IMR-90 (cell line): ENCODE results near the gene GPSM3. TPM values are rescaled to one million over a fixed set of nuclear protein-coding genes. Genes with fewer than 3 reads are reported as not detected.

Experiments used
- ATAC-seq: fragments of 200-7000 bp; cut with Tn5 transposase; 2 replicates; pipeline ENCODE4 v1.9.1; 2020; ENCODE audit warnings: low read depth, mild to moderate bottlenecking, moderate library complexity
- Bru-seq: library from RNA; stranded (reverse); fragments of 400-500 nt; gene quantifications from one replicate; lab custom pipeline; 2021; lab: Mats Ljungman, UMichigan
- BruChase-seq, 2 experiments: library from RNA; stranded (reverse); fragments of 400-500 nt; gene quantifications; one replicate each; lab custom pipeline; 2021; lab: Mats Ljungman, UMichigan
- BruUV-seq: library from RNA; stranded (reverse); fragments of 400-500 nt; replicated peaks from 2 replicates; lab custom pipeline; 2021; lab: Mats Ljungman, UMichigan
- CTCF ChIA-PET: fragments of 300-600 bp; formaldehyde crosslinking; extraction: SDS; loops from one replicate; lab custom pipeline; 2021; ENCODE audit warnings: antibody characterized with exemption; lab: Yijun Ruan, JAX
- POLR2A ChIA-PET: fragments of 300-600 bp; sonication (Branson Sonifier 250); formaldehyde crosslinking; loops from one replicate; lab custom pipeline; 2022; ENCODE audit warnings: antibody characterized with exemption; ENCODE audit not compliant: unreplicated experiment; lab: Charles Lee
- DNase-seq: peaks from one replicate; pipeline ENCODE4 v3.0.0; 2013
- H2AFZ ChIP-seq: replicated peaks from 2 replicates; pipeline ENCODE3; 2013; ENCODE audit warnings: low read length, mild to moderate bottlenecking; ENCODE audit not compliant: poor library complexity
- H2AK5ac ChIP-seq: 2 replicates; pipeline ENCODE4 v1.6.1; 2013; ENCODE audit warnings: low read depth, low read length, inconsistent platforms
- H2AK9ac ChIP-seq: replicated peaks from 2 replicates; pipeline ENCODE3; 2013; ENCODE audit warnings: mild to moderate bottlenecking, low read depth, low read length, moderate library complexity; ENCODE audit not compliant: poor library complexity
- H2BK120ac ChIP-seq: 2 replicates; pipeline ENCODE4 v1.6.1; 2013; ENCODE audit warnings: low read depth, low read length, inconsistent platforms
- H2BK15ac ChIP-seq: 3 replicates; pipeline ENCODE4 v1.6.1; 2013; ENCODE audit warnings: low read depth, low read length, inconsistent platforms
- H2BK20ac ChIP-seq: 2 replicates; pipeline ENCODE4 v1.6.1; 2013; ENCODE audit warnings: low read depth, mild to moderate bottlenecking, inconsistent platforms, low read length, moderate library complexity
- H2BK5ac ChIP-seq: 2 replicates; pipeline ENCODE4 v1.6.1; 2013; ENCODE audit warnings: mild to moderate bottlenecking, low read depth, low read length, inconsistent platforms; ENCODE audit not compliant: poor library complexity, severe bottlenecking
- H3K14ac ChIP-seq: replicated peaks from 2 replicates; pipeline ENCODE4 v1.6.1; 2013; ENCODE audit warnings: low read depth, low read length, inconsistent platforms
- H3K18ac ChIP-seq: 2 replicates; pipeline ENCODE4 v1.6.1; 2013; ENCODE audit warnings: low read depth, low read length, control low read depth
- H3K23ac ChIP-seq: 2 replicates; pipeline ENCODE4 v1.6.1; 2013; ENCODE audit warnings: low read depth, low read length, inconsistent platforms
- H3K27ac ChIP-seq: 2 replicates; pipeline ENCODE4 v1.5.1; 2013; ENCODE audit warnings: mild to moderate bottlenecking, control low read depth, low read length; ENCODE audit not compliant: insufficient read depth
- H3K27me3 ChIP-seq: 2 replicates; pipeline ENCODE4 v1.6.1; 2013; ENCODE audit warnings: low read length; ENCODE audit not compliant: control insufficient read depth, insufficient read depth
- H3K36me3 ChIP-seq: 2 replicates; pipeline ENCODE4 v1.6.1; 2013; ENCODE audit warnings: low read length, mixed read lengths; ENCODE audit not compliant: control insufficient read depth, insufficient read depth
- H3K4ac ChIP-seq: 2 replicates; pipeline ENCODE4 v1.6.1; 2013; ENCODE audit warnings: low read depth, low read length, inconsistent platforms
- H3K4me1 ChIP-seq: 2 replicates; pipeline ENCODE4 v1.6.1; 2013; ENCODE audit warnings: low read length, mixed read lengths; ENCODE audit not compliant: control insufficient read depth, insufficient read depth
- H3K4me2 ChIP-seq: 2 replicates; pipeline ENCODE4 v1.6.1; 2013; ENCODE audit warnings: low read depth, mild to moderate bottlenecking, control low read depth, low read length, moderate library complexity
- H3K4me3 ChIP-seq: 2 replicates; pipeline ENCODE4 v1.5.1; 2013; ENCODE audit warnings: low read depth, mild to moderate bottlenecking, control low read depth, low read length, moderate library complexity; ENCODE audit not compliant: insufficient read depth
- H3K56ac ChIP-seq: 2 replicates; pipeline ENCODE4 v1.6.1; 2013; ENCODE audit warnings: low read length, inconsistent platforms; ENCODE audit not compliant: insufficient read depth; ENCODE audit errors: extremely low read depth
- H3K79me1 ChIP-seq, 2 experiments: 2 replicates each; pipeline ENCODE4 v1.6.1; 2013; ENCODE audit warnings: low read length in 2 of 2, inconsistent platforms in 1 of 2, low read depth in 1 of 2
- H3K9ac ChIP-seq: 2 replicates; pipeline ENCODE4 v1.6.1; 2013; ENCODE audit warnings: low read depth, low read length, control low read depth
- H3K9me1 ChIP-seq: 2 replicates; pipeline ENCODE4 v1.6.1; 2013; ENCODE audit warnings: low read length, inconsistent platforms; ENCODE audit not compliant: insufficient read depth
- H3K9me3 ChIP-seq: 2 replicates; pipeline ENCODE4 v1.6.1; 2013; ENCODE audit warnings: low read length; ENCODE audit not compliant: control insufficient read depth, insufficient read depth
- H4K20me1 ChIP-seq: 2 replicates; pipeline ENCODE4 v1.6.1; 2013; ENCODE audit warnings: low read length, inconsistent platforms; ENCODE audit not compliant: insufficient read depth
- H4K5ac ChIP-seq: 2 replicates; pipeline ENCODE4 v1.6.1; 2013; ENCODE audit warnings: mild to moderate bottlenecking, low read depth, low read length, control low read depth
- H4K8ac ChIP-seq, 2 experiments: 2 replicates each; pipeline ENCODE4 v1.6.1; 2013; ENCODE audit warnings: low read depth in 2 of 2, low read length in 2 of 2, control low read depth in 1 of 2, inconsistent platforms in 1 of 2
- H4K91ac ChIP-seq: 2 replicates; pipeline ENCODE4 v1.6.1; 2013; ENCODE audit warnings: low read depth, low read length, inconsistent platforms; ENCODE audit not compliant: insufficient read depth
- BHLHE40 ChIP-seq: fragments of 150-350 bp; IDR thresholded peaks from 2 replicates; pipeline ENCODE4 v1.6.1; 2016; ENCODE audit warnings: mild to moderate bottlenecking, low read depth, low read length
- CEBPB ChIP-seq: IDR thresholded peaks from 2 replicates; pipeline ENCODE4 v1.6.1; 2012; ENCODE audit warnings: low read depth, low read length, improper control_type of control experiment
- FOS ChIP-seq: fragments of 150-350 bp; IDR thresholded peaks from 2 replicates; pipeline ENCODE4 v1.6.1; 2016; ENCODE audit warnings: low read depth, low read length
- MAZ ChIP-seq: IDR thresholded peaks from 2 replicates; pipeline ENCODE4 v1.6.1; 2012; ENCODE audit warnings: low read depth, mild to moderate bottlenecking, low read length, improper control_type of control experiment, moderate library complexity, borderline replicate concordance
- MXI1 ChIP-seq: IDR thresholded peaks from 2 replicates; pipeline ENCODE4 v1.6.1; 2012; ENCODE audit warnings: low read depth, mild to moderate bottlenecking, low read length, moderate library complexity, borderline replicate concordance
- POLR2A ChIP-seq: IDR thresholded peaks from 2 replicates; pipeline ENCODE4 v1.6.1; 2012; ENCODE audit warnings: mild to moderate bottlenecking, low read depth, low read length
- RAD21 ChIP-seq: IDR thresholded peaks from 2 replicates; pipeline ENCODE4 v1.6.1; 2012; ENCODE audit warnings: low read length, improper control_type of control experiment
- WGBS, 2 experiments: methylation state at CpG; one replicate each; pipeline versions ENCODE4 v1.1.5 to v1.1.7; 2013; ENCODE audit warnings: missing lambda C conversion rate in 2 of 2; ENCODE audit not compliant: insufficient read length in 1 of 2; ENCODE audit errors: extremely low coverage in 2 of 2; 5-methylcytosine and 5-hydroxymethylcytosine counted together
- dilution Hi-C: fragments of 300-500 bp; cut with HindIII; formaldehyde crosslinking; loops from one replicate; pipeline ENCODE4 v1.14.3; 2018; ENCODE audit warnings: low sequenced_read_pairs; ENCODE audit not compliant: unreplicated experiment
- in situ Hi-C: fragments of 300-500 bp; cut with MboI; formaldehyde crosslinking; loops from 3 replicates; pipeline ENCODE4 v1.14.3; 2019; ENCODE audit warnings: low sequenced_read_pairs, inconsistent platforms, mixed read lengths
- intact Hi-C: fragments of 100-400 bp; cut with micrococcal nuclease; formaldehyde crosslinking; loops from 2 replicates; pipeline ENCODE4 v1.10.0; 2022
- long read RNA-seq: library from polyadenylated mRNA; unstranded; transcript quantifications from one replicate; pipeline ENCODE4 v2.0.0, GENCODE V29; 2021; ENCODE audit not compliant: unreplicated experiment
- polyA plus RNA-seq, 3 experiments: library from polyadenylated mRNA; depleted of rRNA; stranded (reverse); fragments of >200 nt; gene quantifications; 2 replicates each; pipeline ENCODE4 v1.2.3, GENCODE V29; 2012; ENCODE audit warnings: low replicate concordance in 1 of 3
- total RNA-seq: library from RNA; depleted of rRNA; stranded (reverse); fragments of >200 nt; gene quantifications from 2 replicates; pipeline ENCODE4 v1.2.3, GENCODE V29; 2012; rRNA removed
- TF ChIP-seq, protein P1 (sequence below): fragments of 150-350 bp; IDR thresholded peaks from 2 replicates; pipeline ENCODE4 v1.6.1; 2016; ENCODE audit warnings: low read depth, mild to moderate bottlenecking, low read length, moderate library complexity, borderline replicate concordance
- TF ChIP-seq, protein P2 (sequence below): conservative IDR thresholded peaks from 2 replicates; pipeline ENCODE4 v1.5.1; 2012; ENCODE audit warnings: mild to moderate bottlenecking, low read depth, low read length, improper control_type of control experiment

GPSM3 gene, protein sequence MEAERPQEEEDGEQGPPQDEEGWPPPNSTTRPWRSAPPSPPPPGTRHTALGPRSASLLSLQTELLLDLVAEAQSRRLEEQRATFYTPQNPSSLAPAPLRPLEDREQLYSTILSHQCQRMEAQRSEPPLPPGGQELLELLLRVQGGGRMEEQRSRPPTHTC
- total RNA-seq, result 3.0 and 3.9 TPM in 2 replicates
- polyA plus RNA-seq (2012; rRNA removed), result 9.8 and 12.2 TPM in 2 replicates
- polyA plus RNA-seq (2012; cell fraction: cytosol; rRNA removed), result 6.9 and 7.5 TPM in 2 replicates
- 6.9 and 8.2 TPM in 2 replicates for polyA plus RNA-seq (2012; cell fraction: nucleus; rRNA removed; ENCODE audit: low replicate concordance)
- percentile 34 among the genes with signal in this experiment for Bru-seq, nascent RNA
- percentile 39 among the genes with signal in this experiment for BruChase-seq, experiment 1, labeled RNA remaining after a 6-hour chase
- percentile 23 among the genes with signal in this experiment for BruChase-seq, experiment 2, labeled RNA remaining after a 2-hour chase
- long read RNA-seq, partial matches to known transcripts, result 6 of 9 reads
- long read RNA-seq, other reads (novel, unspliced or antisense), result 0 of 9 reads

DNA sequence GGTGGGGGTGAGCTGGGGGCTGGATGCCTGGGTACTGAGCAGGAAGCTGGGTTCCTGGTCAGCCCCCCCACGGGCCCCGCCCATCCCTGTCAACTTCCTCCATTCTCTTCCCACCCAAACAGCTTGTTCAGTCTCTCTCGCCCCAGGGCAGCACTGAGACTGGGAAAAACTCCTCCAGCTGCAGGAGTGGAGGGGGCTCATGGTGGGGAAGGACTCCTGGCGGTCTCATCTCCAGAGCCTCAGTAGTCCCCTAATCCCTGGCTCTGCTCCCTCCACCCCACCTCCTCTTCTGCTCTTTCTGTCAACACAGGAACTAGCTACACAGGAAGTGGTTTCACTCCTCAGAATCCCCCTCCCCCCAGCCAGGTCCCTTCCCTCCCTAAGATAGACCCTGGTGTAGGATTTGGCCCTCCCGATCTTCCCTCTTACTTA is at the start of gene GPSM3:
Gene GPSM3 (minus strand): TSS at position 36 of the 432 bp plus-strand sequence. CDS start 130 bp downstream, outside the sequence.
- Histone ChIP-seq H4K20me1 (no peaks in the 10 kb centered on the region), H3K23ac (peak within 1 kb of the TSS; percentile 94; the same call in 1 of the 2 replicates), H4K91ac (peak within 1 kb of the TSS; percentile 97), H3K27ac (peak within 1 kb of the TSS; percentile 92), H3K9me3 (no peaks in the 10 kb centered on the region), H2BK120ac (peak within 1 kb of the TSS; percentile 93), H3K56ac (peak within 1 kb of the TSS; percentile 42), H3K14ac (peak within 1 kb of the TSS; percentile 96), H3K4me1 (peaks cover 15% of the 10 kb centered on the region), H3K18ac (peak within 1 kb of the TSS; percentile 98), H3K9ac (peak within 1 kb of the TSS; percentile 58), H2AK5ac (peak within 1 kb of the TSS; percentile 100), H3K9me1 (peaks cover 25% of the 10 kb centered on the region), H3K4me2 (peak within 1 kb of the TSS; percentile 87), H2BK15ac (peak within 1 kb of the TSS; percentile 90), H4K8ac (peak within 1 kb of the TSS; percentile 77 to 97), H4K5ac (peak within 1 kb of the TSS; percentile 100), H3K4ac (peak within 1 kb of the TSS; percentile 98), H2BK20ac (peak within 1 kb of the TSS; percentile 84), H3K36me3 (peaks cover 4% of the 10 kb centered on the region), H2AK9ac (peak within 1 kb of the TSS; percentile 98), H3K4me3 (no peak within 1 kb of the TSS), H3K27me3 (no peaks in the 10 kb centered on the region), H3K79me1 (peaks cover 20 to 61% of the 10 kb centered on the region in 2 experiments), H2BK5ac (peak within 1 kb of the TSS; percentile 95), H2AFZ (peak within 1 kb of the TSS; percentile 88)
- POLR2A ChIA-PET, result no interaction called here
- peak; percentile 36 for DNase-seq
- intact Hi-C loops, result no loop called here
- dilution Hi-C loops, result no loop called here
- in situ Hi-C loops, result loop anchor here (5.0 to 25.0 kb wide), 2 partner anchors 75 to 770 kb away; partner anchors contain the start of genes BRD2 and HLA-DMA
- WGBS, 2 experiments, result no CpG with 5 or more reads among the region's 5 CpGs
- TF ChIP-seq, protein P1, sequence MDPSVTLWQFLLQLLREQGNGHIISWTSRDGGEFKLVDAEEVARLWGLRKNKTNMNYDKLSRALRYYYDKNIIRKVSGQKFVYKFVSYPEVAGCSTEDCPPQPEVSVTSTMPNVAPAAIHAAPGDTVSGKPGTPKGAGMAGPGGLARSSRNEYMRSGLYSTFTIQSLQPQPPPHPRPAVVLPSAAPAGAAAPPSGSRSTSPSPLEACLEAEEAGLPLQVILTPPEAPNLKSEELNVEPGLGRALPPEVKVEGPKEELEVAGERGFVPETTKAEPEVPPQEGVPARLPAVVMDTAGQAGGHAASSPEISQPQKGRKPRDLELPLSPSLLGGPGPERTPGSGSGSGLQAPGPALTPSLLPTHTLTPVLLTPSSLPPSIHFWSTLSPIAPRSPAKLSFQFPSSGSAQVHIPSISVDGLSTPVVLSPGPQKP, result no peak
- TF ChIP-seq RAD21 (no peak), POLR2A (no peak), MAZ (no peak), BHLHE40 (no peak), MXI1 (no peak), CEBPB (no peak), FOS (no peak)
- TF ChIP-seq, protein P2, sequence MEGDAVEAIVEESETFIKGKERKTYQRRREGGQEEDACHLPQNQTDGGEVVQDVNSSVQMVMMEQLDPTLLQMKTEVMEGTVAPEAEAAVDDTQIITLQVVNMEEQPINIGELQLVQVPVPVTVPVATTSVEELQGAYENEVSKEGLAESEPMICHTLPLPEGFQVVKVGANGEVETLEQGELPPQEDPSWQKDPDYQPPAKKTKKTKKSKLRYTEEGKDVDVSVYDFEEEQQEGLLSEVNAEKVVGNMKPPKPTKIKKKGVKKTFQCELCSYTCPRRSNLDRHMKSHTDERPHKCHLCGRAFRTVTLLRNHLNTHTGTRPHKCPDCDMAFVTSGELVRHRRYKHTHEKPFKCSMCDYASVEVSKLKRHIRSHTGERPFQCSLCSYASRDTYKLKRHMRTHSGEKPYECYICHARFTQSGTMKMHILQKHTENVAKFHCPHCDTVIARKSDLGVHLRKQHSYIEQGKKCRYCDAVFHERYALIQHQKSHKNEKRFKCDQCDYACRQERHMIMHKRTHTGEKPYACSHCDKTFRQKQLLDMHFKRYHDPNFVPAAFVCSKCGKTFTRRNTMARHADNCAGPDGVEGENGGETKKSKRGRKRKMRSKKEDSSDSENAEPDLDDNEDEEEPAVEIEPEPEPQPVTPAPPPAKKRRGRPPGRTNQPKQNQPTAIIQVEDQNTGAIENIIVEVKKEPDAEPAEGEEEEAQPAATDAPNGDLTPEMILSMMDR, result no peak
- no TSS peak for BruUV-seq
- CTCF ChIA-PET, result no interaction called here
- ATAC-seq, result no peak
